Neural progenitor cell (in vitro differentiated cells): ENCODE measurements around the gene RSPO1. TPM values are rescaled to one million over a fixed set of nuclear protein-coding genes. Genes with fewer than 3 reads are reported as not detected.

Experiments
- DNase-seq: peaks from one replicate; pipeline ENCODE4 v3.0.0-alpha.2; 2016; ENCODE audit warnings: low spot score
- H2AFZ ChIP-seq: fragments of 200-600 bp; sonication (generic); replicated peaks from 2 replicates; pipeline ENCODE4 v1.6.1; 2016; ENCODE audit warnings: antibody characterized with exemption
- H3F3A ChIP-seq: fragments of 200-600 bp; sonication (generic); 2 replicates; pipeline ENCODE4 v1.6.1; 2016; ENCODE audit warnings: antibody characterized with exemption, low read depth
- H3K27ac ChIP-seq: fragments of 200-600 bp; sonication (generic); 2 replicates; pipeline ENCODE4 v1.5.1; 2016; ENCODE audit warnings: mild to moderate bottlenecking
- H3K27me3 ChIP-seq: fragments of 200-600 bp; sonication (generic); 2 replicates; pipeline ENCODE4 v1.6.1; 2016; ENCODE audit warnings: mild to moderate bottlenecking, moderate library complexity
- H3K36me3 ChIP-seq: fragments of 200-600 bp; sonication (generic); 2 replicates; pipeline ENCODE4 v1.5.1; 2016
- H3K4me1 ChIP-seq: fragments of 200-600 bp; sonication (generic); 2 replicates; pipeline ENCODE4 v1.6.1; 2016; ENCODE audit warnings: mixed run types
- H3K4me2 ChIP-seq: fragments of 200-600 bp; sonication (generic); 2 replicates; pipeline ENCODE4 v1.6.1; 2016
- H3K4me3 ChIP-seq: fragments of 200-600 bp; sonication (generic); 2 replicates; pipeline ENCODE4 v1.5.1; 2016
- H3K79me2 ChIP-seq: fragments of 200-600 bp; sonication (generic); 2 replicates; pipeline ENCODE4 v1.6.1; 2016; ENCODE audit warnings: low read depth
- H3K9ac ChIP-seq: fragments of 200-600 bp; sonication (generic); 2 replicates; pipeline ENCODE4 v1.6.1; 2016
- H3K9me3 ChIP-seq: fragments of 200-600 bp; sonication (generic); 2 replicates; pipeline ENCODE4 v1.5.1; 2016; ENCODE audit warnings: low read depth
- H4K20me1 ChIP-seq: fragments of 200-600 bp; sonication (generic); 2 replicates; pipeline ENCODE4 v1.6.1; 2016; ENCODE audit warnings: low read depth
- H3K27ac Mint-ChIP-seq: 3 replicates; pipeline ENCODE4 v1.8.0; 2021; ENCODE audit warnings: mixed read lengths
- H3K27me3 Mint-ChIP-seq: 2 replicates; pipeline ENCODE4 v1.8.0; 2022; ENCODE audit warnings: low read depth, mild to moderate bottlenecking, inconsistent platforms, moderate library complexity, mixed read lengths; ENCODE audit not compliant: insufficient read depth
- H3K36me3 Mint-ChIP-seq: 3 replicates; pipeline ENCODE4 v1.8.0; 2021; ENCODE audit warnings: mixed read lengths
- H3K4me1 Mint-ChIP-seq: 3 replicates; pipeline ENCODE4 v1.8.0; 2021; ENCODE audit warnings: mixed read lengths
- H3K4me3 Mint-ChIP-seq: 3 replicates; pipeline ENCODE4 v1.8.0; 2021; ENCODE audit warnings: mild to moderate bottlenecking, moderate library complexity, mixed read lengths
- H3K9me3 Mint-ChIP-seq: 3 replicates; pipeline ENCODE4 v1.8.0; 2020; ENCODE audit warnings: mixed read lengths
- CTCF ChIP-seq: fragments of 200-600 bp; sonication (generic); IDR thresholded peaks from 2 replicates; pipeline ENCODE4 v1.5.1; 2017; ENCODE audit warnings: antibody characterized with exemption, mild to moderate bottlenecking
- EZH2 ChIP-seq: fragments of 200-600 bp; sonication (generic); IDR thresholded peaks from 2 replicates; pipeline ENCODE4 v1.6.1; 2017; ENCODE audit warnings: antibody characterized with exemption, mild to moderate bottlenecking, moderate library complexity
- EZH2phosphoT487 ChIP-seq: fragments of 200-600 bp; sonication (generic); IDR thresholded peaks from 2 replicates; pipeline ENCODE4 v1.6.1; 2017; ENCODE audit warnings: antibody characterized with exemption
- total RNA-seq: library from RNA; depleted of rRNA; stranded (reverse); fragments of >200 nt; gene quantifications from 2 replicates; pipeline ENCODE4 v1.2.3, GENCODE V29; 2015; ENCODE audit warnings: low replicate concordance

The RSPO1 gene
- total RNA-seq, 1 donor from 2014 or later, result 0.67 TPM

- Histone ChIP-seq H3K27ac (no peak overlapping the region), H3F3A (no peaks in the 10 kb centered on the region), H2AFZ (no peak overlapping the region), H3K4me3 (no peak overlapping the region), H3K4me1 (peaks cover 8% of the 10 kb centered on the region), H3K9ac (no peak overlapping the region), H3K27me3 (peaks cover 54% of the 10 kb centered on the region), H3K36me3 (no peaks in the 10 kb centered on the region), H3K4me2 (no peak overlapping the region), H3K9me3 (no peaks in the 10 kb centered on the region), H4K20me1 (no peaks in the 10 kb centered on the region), H3K79me2 (no peaks in the 10 kb centered on the region)
- Mint-ChIP-seq H3K27ac (no peak overlapping the region), H3K4me3 (no peak overlapping the region), H3K36me3 (no peaks in the 10 kb centered on the region), H3K4me1 (peaks cover 29% of the 10 kb centered on the region), H3K27me3 (peaks cover 2% of the 10 kb centered on the region), H3K9me3 (no peaks in the 10 kb centered on the region)
- no peak for TF ChIP-seq EZH2
- TF ChIP-seq EZH2phosphoT487, result no peak
- no peak for TF ChIP-seq CTCF
- no peak for DNase-seq
Measured at GRCh38 chr1:37671261-37671660, 36.6 kb upstream of the RSPO1 start.

- no peak overlapping the region for H3K27ac Mint-ChIP-seq
- no peak overlapping the region for H3K4me3 ChIP-seq
- H3K27me3 Mint-ChIP-seq, result peaks cover 2% of the 10 kb centered on the region
- H3K27me3 ChIP-seq, result peaks cover 54% of the 10 kb centered on the region
- no peaks in the 10 kb centered on the region for H3K9me3 Mint-ChIP-seq
- H3F3A ChIP-seq, result no peaks in the 10 kb centered on the region
- H3K9ac ChIP-seq, result no peak overlapping the region
- H3K27ac ChIP-seq, result no peak overlapping the region
- TF ChIP-seq EZH2phosphoT487 (no peak), CTCF (no peak), EZH2 (no peak)
- H3K4me1 Mint-ChIP-seq, result peaks cover 27% of the 10 kb centered on the region
- H3K4me2 ChIP-seq, result no peak overlapping the region
- no peaks in the 10 kb centered on the region for H3K9me3 ChIP-seq
- H2AFZ ChIP-seq, result no peak overlapping the region
- no peaks in the 10 kb centered on the region for H3K79me2 ChIP-seq
- H3K4me1 ChIP-seq, result peaks cover 8% of the 10 kb centered on the region
- no peak for DNase-seq
- no peaks in the 10 kb centered on the region for H3K36me3 Mint-ChIP-seq
- no peaks in the 10 kb centered on the region for H4K20me1 ChIP-seq
- H3K4me3 Mint-ChIP-seq, result no peak overlapping the region
- no peaks in the 10 kb centered on the region for H3K36me3 ChIP-seq
Measured at GRCh38 chr1:37670133-37670532, 35.4 kb upstream of the RSPO1 start.

DNA sequence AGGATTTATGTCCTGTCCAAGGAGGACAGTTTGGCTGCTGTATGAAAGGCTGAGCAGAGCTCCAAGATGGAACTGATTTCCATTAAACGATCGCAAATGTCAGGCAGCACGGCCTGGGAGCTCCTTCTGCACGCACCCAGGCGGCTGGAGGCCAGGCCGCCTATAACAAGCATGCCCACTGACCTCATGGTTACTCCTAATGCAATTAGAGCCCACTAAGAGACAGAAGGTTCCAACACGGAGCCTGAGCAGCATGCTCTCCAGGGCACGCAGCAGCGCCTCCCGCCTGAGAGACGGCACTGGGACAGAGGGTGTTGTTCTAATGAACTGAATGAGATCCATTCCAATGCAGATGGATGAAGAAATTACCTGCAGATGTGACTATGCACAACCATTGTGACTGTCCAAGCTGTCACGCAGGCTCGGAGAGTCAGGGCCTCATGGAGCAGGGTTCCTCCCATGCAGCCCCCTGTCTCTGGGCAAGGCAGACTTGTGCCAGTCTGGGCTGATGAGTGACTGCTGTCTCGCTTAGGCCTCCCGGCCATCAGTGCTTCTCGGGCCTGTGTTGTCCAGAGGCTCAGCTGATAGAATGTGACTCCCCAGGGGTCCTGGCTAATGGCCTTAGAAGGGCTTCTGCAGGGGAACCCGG, 32.5 kb upstream of the RSPO1 start:
- Mint-ChIP-seq H3K4me1 (peaks cover 42% of the 10 kb centered on the region), H3K36me3 (no peaks in the 10 kb centered on the region), H3K27ac (peak overlapping the region; percentile 83), H3K27me3 (peaks cover 6% of the 10 kb centered on the region), H3K4me3 (no peak overlapping the region), H3K9me3 (no peaks in the 10 kb centered on the region)
- no peaks in the 10 kb centered on the region for H4K20me1 ChIP-seq
- H3K4me1 ChIP-seq, result peaks cover 19% of the 10 kb centered on the region
- no peaks in the 10 kb centered on the region for H3K79me2 ChIP-seq
- peak; percentile 48 for DNase-seq
- H3F3A ChIP-seq, result peaks cover 6% of the 10 kb centered on the region
- H3K27ac ChIP-seq, result no peak overlapping the region
- no peak overlapping the region for H3K4me3 ChIP-seq
- H3K9ac ChIP-seq, result no peak overlapping the region
- H3K27me3 ChIP-seq, result peaks cover 48% of the 10 kb centered on the region
- TF ChIP-seq EZH2 (no peak), EZH2phosphoT487 (no peak), CTCF (no peak)
- peak overlapping the region; percentile 5 for H3K4me2 ChIP-seq
- H3K9me3 ChIP-seq, result no peaks in the 10 kb centered on the region
- H2AFZ ChIP-seq, result peak overlapping the region; percentile 8
- H3K36me3 ChIP-seq, result no peaks in the 10 kb centered on the region
